ENCODE results near the gene PTN. TPM values are rescaled to one million over a fixed set of nuclear protein-coding genes. Genes with fewer than 3 reads are reported as not detected.

PTN gene, protein sequence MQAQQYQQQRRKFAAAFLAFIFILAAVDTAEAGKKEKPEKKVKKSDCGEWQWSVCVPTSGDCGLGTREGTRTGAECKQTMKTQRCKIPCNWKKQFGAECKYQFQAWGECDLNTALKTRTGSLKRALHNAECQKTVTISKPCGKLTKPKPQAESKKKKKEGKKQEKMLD
- total RNA-seq (ENCODE audit: low replicate concordance): 16.2 and 271 TPM in 2 replicates
- long read RNA-seq, transcript PTN-201 (5 exons, 1,614 nt): major isoform, 8 of 20 reads
- long read RNA-seq, partial matches to known transcripts: 4 of 20 reads
- long read RNA-seq, other reads (novel, unspliced or antisense): 8 of 20 reads

DNA sequence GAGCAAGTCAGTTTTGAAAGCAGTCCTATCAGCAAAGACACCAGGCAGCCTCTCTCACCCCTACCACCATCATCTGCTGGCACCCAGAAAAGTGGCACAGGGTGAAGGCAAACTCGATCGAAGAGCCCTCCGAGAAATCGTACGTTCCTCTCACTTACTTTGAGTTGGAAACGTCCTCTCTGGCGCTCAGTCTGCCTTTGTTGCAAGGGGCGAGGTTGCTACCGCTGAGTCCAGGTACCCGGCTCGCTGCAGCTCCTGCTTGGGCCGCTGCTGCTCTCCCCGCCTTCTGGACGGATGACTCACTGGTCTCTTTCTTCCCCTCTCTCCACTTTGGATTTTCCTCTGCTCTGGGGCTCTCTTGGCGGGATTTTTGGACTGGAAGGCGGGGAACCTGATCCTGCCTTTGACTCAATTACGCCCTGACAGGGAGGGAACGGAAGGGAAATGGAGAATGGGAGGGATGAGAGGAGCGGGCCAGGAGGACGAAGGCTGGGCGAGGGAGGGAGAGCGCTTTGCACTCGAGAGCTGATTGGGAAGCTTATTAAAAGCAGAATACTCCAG is at the start of gene PTN:
PTN (minus strand) TSS at position 453 of the 561 bp plus-strand sequence. CDS start 88,760 bp downstream, outside the sequence.
- peak; percentile 67 for DNase-seq (ENCODE audit: extremely low spot score, unreplicated experiment)
- peak within 1 kb of the TSS; percentile 78 for H3K27ac Mint-ChIP-seq
- peaks cover 30% of the 10 kb centered on the region for H3K27me3 Mint-ChIP-seq
- TF ChIP-seq, protein P1, sequence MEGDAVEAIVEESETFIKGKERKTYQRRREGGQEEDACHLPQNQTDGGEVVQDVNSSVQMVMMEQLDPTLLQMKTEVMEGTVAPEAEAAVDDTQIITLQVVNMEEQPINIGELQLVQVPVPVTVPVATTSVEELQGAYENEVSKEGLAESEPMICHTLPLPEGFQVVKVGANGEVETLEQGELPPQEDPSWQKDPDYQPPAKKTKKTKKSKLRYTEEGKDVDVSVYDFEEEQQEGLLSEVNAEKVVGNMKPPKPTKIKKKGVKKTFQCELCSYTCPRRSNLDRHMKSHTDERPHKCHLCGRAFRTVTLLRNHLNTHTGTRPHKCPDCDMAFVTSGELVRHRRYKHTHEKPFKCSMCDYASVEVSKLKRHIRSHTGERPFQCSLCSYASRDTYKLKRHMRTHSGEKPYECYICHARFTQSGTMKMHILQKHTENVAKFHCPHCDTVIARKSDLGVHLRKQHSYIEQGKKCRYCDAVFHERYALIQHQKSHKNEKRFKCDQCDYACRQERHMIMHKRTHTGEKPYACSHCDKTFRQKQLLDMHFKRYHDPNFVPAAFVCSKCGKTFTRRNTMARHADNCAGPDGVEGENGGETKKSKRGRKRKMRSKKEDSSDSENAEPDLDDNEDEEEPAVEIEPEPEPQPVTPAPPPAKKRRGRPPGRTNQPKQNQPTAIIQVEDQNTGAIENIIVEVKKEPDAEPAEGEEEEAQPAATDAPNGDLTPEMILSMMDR (conservative IDR thresholded peaks at IDR 0.05): no peak
- H3K36me3 Mint-ChIP-seq: peaks cover 13% of the 10 kb centered on the region
- peaks cover 6% of the 10 kb centered on the region for H3K9me3 Mint-ChIP-seq
- peak within 1 kb of the TSS; percentile 97 for H3K4me3 Mint-ChIP-seq
- H3K4me1 Mint-ChIP-seq (ENCODE audit: unreplicated experiment): peaks cover 32% of the 10 kb centered on the region

DNA sequence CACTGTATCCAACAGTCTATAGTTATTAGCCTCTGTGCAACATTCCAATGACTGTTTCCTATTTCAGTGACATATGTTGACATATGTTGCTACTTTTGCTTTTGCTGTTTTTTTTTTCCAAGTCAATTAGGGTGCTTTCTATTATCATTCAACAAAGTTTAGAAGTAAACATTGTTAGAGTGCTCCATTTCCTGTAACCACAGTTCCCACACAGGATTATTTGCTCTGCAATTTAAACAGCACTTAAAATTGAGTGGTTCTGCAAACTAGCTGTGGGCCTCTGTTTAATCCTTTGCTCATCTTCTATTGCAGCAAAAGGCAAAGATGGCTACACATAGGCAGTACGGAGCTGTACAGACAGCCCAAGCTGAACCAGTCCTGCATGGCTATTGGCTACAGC is 46.5 kb upstream of the PTN start:
- no peak overlapping the region for H3K27ac Mint-ChIP-seq
- TF ChIP-seq, protein P1 (conservative IDR thresholded peaks at IDR 0.05): no peak

DNA sequence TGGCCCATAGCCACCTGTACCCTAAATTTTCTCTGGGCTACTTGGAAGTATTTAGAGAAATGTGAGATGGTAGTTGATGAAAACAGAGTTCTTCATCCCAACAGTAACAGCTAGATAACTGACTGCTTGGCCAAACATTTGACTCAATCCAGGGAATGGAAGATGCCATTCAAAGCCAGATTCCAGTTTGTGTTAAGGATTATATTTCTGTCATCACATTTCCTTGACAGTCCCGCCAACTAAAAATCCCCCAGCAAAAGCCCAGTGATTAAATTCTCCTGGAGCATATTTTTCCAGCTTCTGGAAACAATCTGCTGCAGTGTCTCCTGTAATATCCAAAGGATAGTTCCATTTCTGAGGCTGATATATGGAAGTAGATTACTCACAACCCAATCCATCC is 45.4 kb upstream of the PTN start:
- Mint-ChIP-seq H3K36me3 (no peaks in the 10 kb centered on the region), H3K4me1 (ENCODE audit: unreplicated experiment) (no peaks in the 10 kb centered on the region), H3K9me3 (no peaks in the 10 kb centered on the region), H3K4me3 (no peak overlapping the region), H3K27ac (no peak overlapping the region), H3K27me3 (peaks cover 7% of the 10 kb centered on the region)
- TF ChIP-seq, protein P1 (conservative IDR thresholded peaks at IDR 0.05): no peak
- no peak for DNase-seq (ENCODE audit: extremely low spot score, unreplicated experiment)

More for the DNA sequence above, 46.5 kb upstream of the PTN start:
- Mint-ChIP-seq H3K9me3 (no peaks in the 10 kb centered on the region), H3K4me1 (ENCODE audit: unreplicated experiment) (no peaks in the 10 kb centered on the region), H3K27me3 (peaks cover 7% of the 10 kb centered on the region), H3K36me3 (no peaks in the 10 kb centered on the region), H3K4me3 (no peak overlapping the region)
- DNase-seq (ENCODE audit: extremely low spot score, unreplicated experiment): no peak

DNA sequence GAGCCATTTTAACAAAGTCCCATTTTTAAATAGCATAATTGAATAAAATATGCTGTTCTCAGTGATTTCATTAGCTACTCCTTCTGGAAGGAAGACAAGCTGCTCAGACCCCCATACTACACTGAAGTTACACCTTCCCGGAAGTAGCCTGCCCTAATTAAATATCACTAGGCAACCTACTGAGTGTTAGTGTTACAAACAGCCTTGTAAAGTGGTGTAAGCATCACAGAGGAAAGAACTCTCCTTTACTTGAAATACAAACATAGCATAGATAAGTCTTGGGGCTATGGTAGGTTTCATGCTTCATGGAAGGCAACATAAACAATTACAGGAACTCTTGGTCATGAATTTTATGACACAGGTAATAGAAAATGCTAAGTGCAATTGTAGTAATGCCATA is 43.4 kb upstream of the PTN start:
- Mint-ChIP-seq H3K4me3 (no peak overlapping the region), H3K4me1 (ENCODE audit: unreplicated experiment) (no peaks in the 10 kb centered on the region), H3K27me3 (peaks cover 20% of the 10 kb centered on the region), H3K9me3 (peaks cover 5% of the 10 kb centered on the region), H3K36me3 (no peaks in the 10 kb centered on the region), H3K27ac (no peak overlapping the region)
- DNase-seq (ENCODE audit: extremely low spot score, unreplicated experiment): no peak
- TF ChIP-seq, protein P1 (conservative IDR thresholded peaks at IDR 0.05): no peak

DNA sequence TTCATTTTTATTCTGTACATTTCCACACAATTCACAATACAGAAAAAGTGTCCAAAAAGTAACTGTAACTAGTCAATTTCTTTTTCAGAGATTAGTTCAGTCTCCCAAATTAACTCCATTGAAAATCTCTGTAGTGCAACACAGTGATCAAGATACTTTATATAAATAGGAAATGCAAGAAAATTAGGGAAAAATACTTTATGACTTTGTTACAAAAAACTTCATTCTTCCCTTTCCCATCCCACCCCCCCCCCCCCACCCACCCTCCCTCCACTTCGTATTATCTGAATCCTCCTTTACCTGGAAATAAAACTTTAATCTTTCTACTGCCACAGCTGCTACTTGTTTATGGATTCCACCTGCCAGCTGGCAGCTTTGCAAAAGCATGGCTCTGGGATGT is 37.5 kb upstream of the PTN start:
- TF ChIP-seq, protein P1 (conservative IDR thresholded peaks at IDR 0.05): no peak
- H3K9me3 Mint-ChIP-seq: peaks cover 5% of the 10 kb centered on the region
- peaks cover 17% of the 10 kb centered on the region for H3K27me3 Mint-ChIP-seq
- H3K36me3 Mint-ChIP-seq: no peaks in the 10 kb centered on the region
- no peak for DNase-seq (ENCODE audit: extremely low spot score, unreplicated experiment)
- no peaks in the 10 kb centered on the region for H3K4me1 Mint-ChIP-seq (ENCODE audit: unreplicated experiment)
- no peak overlapping the region for H3K4me3 Mint-ChIP-seq
- no peak overlapping the region for H3K27ac Mint-ChIP-seq
